Measurements from ENCODE around the gene VWA7. TPM values are rescaled to one million over a fixed set of nuclear protein-coding genes. Genes with fewer than 3 reads are reported as not detected.

VWA7 gene
- total RNA-seq, 1 experiment from 2014 or later, result 2.5 TPM

GRCh38 chr6:31775184-31775583 is 1.9 kb downstream of the VWA7 start:
- Histone ChIP-seq H2AFZ (ENCODE audit: low read length) (no peak overlapping the region), H3K56ac (ENCODE audit: insufficient read length, low read depth, low read length) (no peak overlapping the region), H2AK5ac (ENCODE audit: insufficient read length, low read length) (no peak overlapping the region), H3K23me2 (ENCODE audit: insufficient read length, low read depth, low read length, poor library complexity, severe bottlenecking) (no peaks in the 10 kb centered on the region), H3K79me1 (ENCODE audit: insufficient read depth, low read depth, low read length, poor library complexity, severe bottlenecking) (no peaks in the 10 kb centered on the region), H3K4me1 (ENCODE audit: insufficient read depth, low read length) (no peaks in the 10 kb centered on the region), H3K9ac (ENCODE audit: extremely low read depth, insufficient read length, low read length) (no peak overlapping the region), H3K79me2 (ENCODE audit: insufficient read depth, low read length) (no peaks in the 10 kb centered on the region), H3K27me3 (ENCODE audit: insufficient read depth, low read length) (no peaks in the 10 kb centered on the region), H3K18ac (ENCODE audit: insufficient read length, low read depth, low read length) (no peak overlapping the region), H2BK15ac (ENCODE audit: low read depth, low read length) (no peak overlapping the region), H2BK120ac (ENCODE audit: low read depth, low read length, poor library complexity, severe bottlenecking) (no peak overlapping the region), H3K9me3 (ENCODE audit: control insufficient read depth, low read depth, low read length) (no peaks in the 10 kb centered on the region), H3K27ac (ENCODE audit: insufficient read length, low read depth, low read length) (no peak overlapping the region), H4K91ac (ENCODE audit: insufficient read length, low read depth, low read length) (no peak overlapping the region), H3K14ac (ENCODE audit: insufficient read depth, low read length) (no peak overlapping the region), H3K4me2 (ENCODE audit: insufficient read depth, insufficient read length, low read length) (no peak overlapping the region), H3K4ac (ENCODE audit: low read depth, low read length) (no peak overlapping the region), H4K8ac (replicated peaks; ENCODE audit: insufficient read length, low read depth, low read length) (no peak overlapping the region), H3K23ac (ENCODE audit: insufficient read length, low read depth, low read length) (no peak overlapping the region), H3T11ph (ENCODE audit: low read length) (no peak overlapping the region), H4K5ac (ENCODE audit: insufficient read length, low read depth, low read length) (no peak overlapping the region), H2BK5ac (ENCODE audit: insufficient read length, low read length) (no peak overlapping the region), H2BK20ac (ENCODE audit: low read depth, low read length, poor library complexity, severe bottlenecking) (no peak overlapping the region), H2BK12ac (ENCODE audit: insufficient read length, low read depth, low read length) (no peak overlapping the region), H4K20me1 (ENCODE audit: control insufficient read depth, insufficient read depth, insufficient read length) (no peaks in the 10 kb centered on the region)
- no peak for DNase-seq
- no CpG with 5 or more reads among the region's 4 CpGs for WGBS (ENCODE audit: extremely low coverage, insufficient read length, low lambda C conversion rate)
- H3K4me3 Mint-ChIP-seq, result no peak overlapping the region
- peak; percentile 11; the same call in 1 of the 3 replicates for TF ChIP-seq CTCF (conservative IDR thresholded peaks at IDR 0.05)
- H3K36me3 Mint-ChIP-seq (ENCODE audit: insufficient read depth in 1 of 3, low read depth in 3 of 3), result peaks cover 12 to 26% (median 12%) of the 10 kb centered on the region in 3 experiments; a peak in 6 of 7 replicates
- no peaks in the 10 kb centered on the region for H3K27me3 Mint-ChIP-seq (ENCODE audit: low read depth)
- H3K27ac Mint-ChIP-seq, result peak overlapping the region in 1 of 3 experiments; percentile 73; a peak in 2 of 7 replicates
- peaks cover 5 to 10% of the 10 kb centered on the region in 2 experiments; a peak in 3 of 4 replicates for H3K4me1 Mint-ChIP-seq
- H3K9me3 Mint-ChIP-seq, result no peaks in the 10 kb centered on the region

Measured in H9 (cell line).